SH-SY5Y (cell line): ENCODE measurements around the gene SLC9A2.

Experiments
- GATA2 ChIP-seq: IDR thresholded peaks from 2 replicates; pipeline ENCODE4 v1.6.1; 2011; ENCODE audit warnings: mild to moderate bottlenecking, low read depth, low read length
- GATA3 ChIP-seq: IDR thresholded peaks from 2 replicates; pipeline ENCODE4 v1.6.1; 2011; ENCODE audit warnings: low read depth, mild to moderate bottlenecking, low read length, moderate library complexity

GRCh38 chr2:102703748-102704147 is 84.4 kb downstream of the SLC9A2 start:
- TF ChIP-seq GATA3 (no peak), GATA2 (no peak)
